Erythroblast (primary cell): Measurements from ENCODE around the gene PSKH1.

Experiments used
- GATA1 ChIP-seq: IDR thresholded peaks from 2 replicates; pipeline ENCODE4 v1.6.1; 2011; ENCODE audit warnings: low read depth, mild to moderate bottlenecking, control low read depth, low read length, moderate library complexity
- POLR2A ChIP-seq: IDR thresholded peaks from 2 replicates; pipeline ENCODE4 v1.6.1; 2011; ENCODE audit warnings: mild to moderate bottlenecking, low read length

DNA sequence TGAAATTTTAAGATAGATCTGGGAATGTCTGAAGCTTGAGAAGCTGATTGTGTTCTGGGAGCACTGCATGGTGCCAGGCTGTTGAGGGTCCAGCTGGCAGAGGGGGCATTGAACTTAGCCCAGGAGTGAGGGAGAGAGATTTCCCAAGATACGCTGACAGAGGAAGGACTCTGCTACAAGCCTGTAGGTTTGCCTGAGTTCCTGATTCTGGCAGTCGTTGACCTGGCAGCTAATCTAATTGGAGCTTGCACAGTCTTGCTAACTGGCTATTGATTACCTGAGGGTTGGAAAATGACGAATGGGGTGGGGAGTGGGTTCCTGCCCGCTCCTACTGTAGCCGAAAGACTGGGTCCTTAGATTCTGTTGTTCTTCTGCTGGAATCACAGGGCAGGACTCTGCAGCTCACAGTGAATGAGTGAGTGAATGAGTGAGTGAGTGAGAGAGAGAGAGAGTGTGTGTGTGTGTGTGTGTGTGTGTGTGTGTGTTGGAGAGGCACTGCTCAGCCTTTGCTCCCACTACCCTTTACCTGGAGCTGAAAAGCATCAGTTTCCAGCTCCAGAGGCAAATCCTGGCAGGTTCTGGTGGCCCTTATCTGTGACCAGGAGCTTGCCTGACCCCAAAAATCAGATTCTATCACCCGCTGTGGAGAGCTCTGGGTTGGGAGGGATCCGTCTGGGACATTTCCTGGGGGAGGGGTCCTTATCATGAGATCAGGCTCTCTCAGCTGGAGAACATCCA, 21.9 kb downstream of the PSKH1 start:
- TF ChIP-seq POLR2A: no peak
- no peak for TF ChIP-seq GATA1
